ENCODE measurements around the gene GASK1A. TPM values are rescaled to one million over a fixed set of nuclear protein-coding genes. Genes with fewer than 3 reads are reported as not detected.

Gene GASK1A
- polyA plus RNA-seq, 2 of the 4 experiments (the other 2 are of a cell fraction) = not detected

DNA sequence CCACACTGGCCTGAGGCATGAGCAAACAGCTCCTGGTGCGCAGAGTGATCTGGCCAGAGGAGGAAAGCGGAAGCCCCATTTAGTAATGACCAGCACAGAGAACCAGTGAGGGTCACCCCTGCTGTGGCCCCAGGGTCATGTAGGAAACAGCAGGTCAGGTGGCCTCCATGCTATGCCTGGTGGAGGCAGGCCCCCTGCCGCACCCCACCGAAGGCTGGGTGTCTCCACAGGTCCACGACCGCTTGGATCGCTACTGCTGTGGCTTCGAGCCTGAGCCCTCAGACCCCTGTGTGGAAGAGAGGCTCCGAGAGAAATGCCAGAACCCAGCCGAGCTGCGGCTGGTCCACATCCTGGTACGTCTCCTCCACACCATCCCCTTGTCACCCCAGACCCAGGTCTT, 74.2 kb downstream of the GASK1A start:
- ATAC-seq = no peak
- TF ChIP-seq MYC (IDR thresholded peaks at IDR 0.05; ENCODE audit: borderline replicate concordance, low read length) = no peak
- TF ChIP-seq CHD2 (IDR thresholded peaks at IDR 0.05; ENCODE audit: low read length, partially characterized antibody) = no peak
- TF ChIP-seq RCOR1 (IDR thresholded peaks at IDR 0.05; ENCODE audit: low read depth, low read length) = no peak
- TF ChIP-seq ZNF302 (CRISPR knock-in tag; IDR thresholded peaks at IDR 0.05) = no peak
- TF ChIP-seq, protein P1, sequence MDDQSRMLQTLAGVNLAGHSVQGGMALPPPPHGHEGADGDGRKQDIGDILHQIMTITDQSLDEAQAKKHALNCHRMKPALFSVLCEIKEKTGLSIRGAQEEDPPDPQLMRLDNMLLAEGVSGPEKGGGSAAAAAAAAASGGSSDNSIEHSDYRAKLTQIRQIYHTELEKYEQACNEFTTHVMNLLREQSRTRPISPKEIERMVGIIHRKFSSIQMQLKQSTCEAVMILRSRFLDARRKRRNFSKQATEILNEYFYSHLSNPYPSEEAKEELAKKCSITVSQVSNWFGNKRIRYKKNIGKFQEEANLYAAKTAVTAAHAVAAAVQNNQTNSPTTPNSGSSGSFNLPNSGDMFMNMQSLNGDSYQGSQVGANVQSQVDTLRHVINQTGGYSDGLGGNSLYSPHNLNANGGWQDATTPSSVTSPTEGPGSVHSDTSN (IDR thresholded peaks at IDR 0.05) = no peak
- no peak for TF ChIP-seq HOXB5 (CRISPR knock-in tag; IDR thresholded peaks at IDR 0.05)
- TF ChIP-seq EHF (CRISPR knock-in tag; IDR thresholded peaks at IDR 0.05) = no peak
- TF ChIP-seq KDM5A (IDR thresholded peaks at IDR 0.05) = no peak
- TF ChIP-seq CHD4 (IDR thresholded peaks at IDR 0.05; ENCODE audit: borderline replicate concordance) = no peak
- no peak for TF ChIP-seq CBX8 (IDR thresholded peaks at IDR 0.05)
- TF ChIP-seq, protein P2, sequence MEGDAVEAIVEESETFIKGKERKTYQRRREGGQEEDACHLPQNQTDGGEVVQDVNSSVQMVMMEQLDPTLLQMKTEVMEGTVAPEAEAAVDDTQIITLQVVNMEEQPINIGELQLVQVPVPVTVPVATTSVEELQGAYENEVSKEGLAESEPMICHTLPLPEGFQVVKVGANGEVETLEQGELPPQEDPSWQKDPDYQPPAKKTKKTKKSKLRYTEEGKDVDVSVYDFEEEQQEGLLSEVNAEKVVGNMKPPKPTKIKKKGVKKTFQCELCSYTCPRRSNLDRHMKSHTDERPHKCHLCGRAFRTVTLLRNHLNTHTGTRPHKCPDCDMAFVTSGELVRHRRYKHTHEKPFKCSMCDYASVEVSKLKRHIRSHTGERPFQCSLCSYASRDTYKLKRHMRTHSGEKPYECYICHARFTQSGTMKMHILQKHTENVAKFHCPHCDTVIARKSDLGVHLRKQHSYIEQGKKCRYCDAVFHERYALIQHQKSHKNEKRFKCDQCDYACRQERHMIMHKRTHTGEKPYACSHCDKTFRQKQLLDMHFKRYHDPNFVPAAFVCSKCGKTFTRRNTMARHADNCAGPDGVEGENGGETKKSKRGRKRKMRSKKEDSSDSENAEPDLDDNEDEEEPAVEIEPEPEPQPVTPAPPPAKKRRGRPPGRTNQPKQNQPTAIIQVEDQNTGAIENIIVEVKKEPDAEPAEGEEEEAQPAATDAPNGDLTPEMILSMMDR (IDR thresholded peaks at IDR 0.05) = no peak
- Histone ChIP-seq H3K27ac (no peak overlapping the region), H3K4me2 (no peak overlapping the region), H3K4me1 (no peaks in the 10 kb centered on the region), H3K9me3 (no peaks in the 10 kb centered on the region), H3K4me3 (no peak overlapping the region)
- ChIA-PET CTCF (interaction anchor here (1.1 kb wide), 1 partner anchor 91 kb away, joined by 3 read pairs; no protein-coding TSS in a partner anchor), POLR2A (no interaction called here)
- WGBS (ENCODE audit: missing lambda C conversion rate) = 63% methylated on average over 3 of the region's 12 CpGs
- FAIRE-seq = no peak
- no peak for DNase-seq (ENCODE audit: low read depth in 1 of 2, low spot score in 1 of 2)

DNA sequence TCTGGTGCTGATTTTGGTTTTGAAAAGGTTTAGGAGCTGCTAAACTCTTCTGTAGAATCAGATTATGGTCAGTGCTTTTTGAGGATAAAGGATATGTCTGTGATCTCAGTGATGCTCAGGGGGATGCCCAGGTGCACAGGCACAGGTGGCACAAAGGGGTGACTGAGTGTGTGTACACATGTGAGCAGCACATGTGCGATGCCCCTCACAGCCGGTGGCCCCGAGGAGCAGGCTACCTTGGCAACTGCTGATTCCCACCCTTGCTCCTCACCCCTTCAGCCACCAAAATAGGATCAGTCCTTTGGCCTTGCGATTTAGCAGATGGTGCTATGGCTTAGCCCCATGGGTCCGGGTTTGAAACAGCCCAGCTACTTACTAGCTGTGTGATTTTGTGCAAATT, 75.6 kb downstream of the GASK1A start:
- Histone ChIP-seq H3K4me2 (no peak overlapping the region), H3K9me3 (no peaks in the 10 kb centered on the region), H3K4me1 (no peaks in the 10 kb centered on the region), H3K27ac (no peak overlapping the region), H3K4me3 (no peak overlapping the region)
- CTCF ChIA-PET = no interaction called here
- no peak for DNase-seq (ENCODE audit: low read depth in 1 of 2, low spot score in 1 of 2)
- no peak for FAIRE-seq
- WGBS (ENCODE audit: missing lambda C conversion rate) = 20% methylated on average over 4 of the region's 5 CpGs
- TF ChIP-seq RFX5 (IDR thresholded peaks at IDR 0.05) (no peak), CBX8 (IDR thresholded peaks at IDR 0.05) (no peak), CHD4 (IDR thresholded peaks at IDR 0.05; ENCODE audit: borderline replicate concordance) (no peak), SREBF2 (IDR thresholded peaks at IDR 0.05) (no peak), TP53 (CRISPR knock-in tag; IDR thresholded peaks at IDR 0.05) (no peak), FOSL2 (IDR thresholded peaks at IDR 0.05) (no peak), FOSL2 (CRISPR knock-in tag; IDR thresholded peaks at IDR 0.05) (no peak), HOXB13 (CRISPR knock-in tag; IDR thresholded peaks at IDR 0.05; ENCODE audit: low read depth) (no peak)
- TF ChIP-seq, protein P3, sequence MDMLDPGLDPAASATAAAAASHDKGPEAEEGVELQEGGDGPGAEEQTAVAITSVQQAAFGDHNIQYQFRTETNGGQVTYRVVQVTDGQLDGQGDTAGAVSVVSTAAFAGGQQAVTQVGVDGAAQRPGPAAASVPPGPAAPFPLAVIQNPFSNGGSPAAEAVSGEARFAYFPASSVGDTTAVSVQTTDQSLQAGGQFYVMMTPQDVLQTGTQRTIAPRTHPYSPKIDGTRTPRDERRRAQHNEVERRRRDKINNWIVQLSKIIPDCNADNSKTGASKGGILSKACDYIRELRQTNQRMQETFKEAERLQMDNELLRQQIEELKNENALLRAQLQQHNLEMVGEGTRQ (IDR thresholded peaks at IDR 0.05) = no peak
- TF ChIP-seq, protein P4, sequence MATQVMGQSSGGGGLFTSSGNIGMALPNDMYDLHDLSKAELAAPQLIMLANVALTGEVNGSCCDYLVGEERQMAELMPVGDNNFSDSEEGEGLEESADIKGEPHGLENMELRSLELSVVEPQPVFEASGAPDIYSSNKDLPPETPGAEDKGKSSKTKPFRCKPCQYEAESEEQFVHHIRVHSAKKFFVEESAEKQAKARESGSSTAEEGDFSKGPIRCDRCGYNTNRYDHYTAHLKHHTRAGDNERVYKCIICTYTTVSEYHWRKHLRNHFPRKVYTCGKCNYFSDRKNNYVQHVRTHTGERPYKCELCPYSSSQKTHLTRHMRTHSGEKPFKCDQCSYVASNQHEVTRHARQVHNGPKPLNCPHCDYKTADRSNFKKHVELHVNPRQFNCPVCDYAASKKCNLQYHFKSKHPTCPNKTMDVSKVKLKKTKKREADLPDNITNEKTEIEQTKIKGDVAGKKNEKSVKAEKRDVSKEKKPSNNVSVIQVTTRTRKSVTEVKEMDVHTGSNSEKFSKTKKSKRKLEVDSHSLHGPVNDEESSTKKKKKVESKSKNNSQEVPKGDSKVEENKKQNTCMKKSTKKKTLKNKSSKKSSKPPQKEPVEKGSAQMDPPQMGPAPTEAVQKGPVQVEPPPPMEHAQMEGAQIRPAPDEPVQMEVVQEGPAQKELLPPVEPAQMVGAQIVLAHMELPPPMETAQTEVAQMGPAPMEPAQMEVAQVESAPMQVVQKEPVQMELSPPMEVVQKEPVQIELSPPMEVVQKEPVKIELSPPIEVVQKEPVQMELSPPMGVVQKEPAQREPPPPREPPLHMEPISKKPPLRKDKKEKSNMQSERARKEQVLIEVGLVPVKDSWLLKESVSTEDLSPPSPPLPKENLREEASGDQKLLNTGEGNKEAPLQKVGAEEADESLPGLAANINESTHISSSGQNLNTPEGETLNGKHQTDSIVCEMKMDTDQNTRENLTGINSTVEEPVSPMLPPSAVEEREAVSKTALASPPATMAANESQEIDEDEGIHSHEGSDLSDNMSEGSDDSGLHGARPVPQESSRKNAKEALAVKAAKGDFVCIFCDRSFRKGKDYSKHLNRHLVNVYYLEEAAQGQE (IDR thresholded peaks at IDR 0.05) = no peak
- TF ChIP-seq, protein P5, sequence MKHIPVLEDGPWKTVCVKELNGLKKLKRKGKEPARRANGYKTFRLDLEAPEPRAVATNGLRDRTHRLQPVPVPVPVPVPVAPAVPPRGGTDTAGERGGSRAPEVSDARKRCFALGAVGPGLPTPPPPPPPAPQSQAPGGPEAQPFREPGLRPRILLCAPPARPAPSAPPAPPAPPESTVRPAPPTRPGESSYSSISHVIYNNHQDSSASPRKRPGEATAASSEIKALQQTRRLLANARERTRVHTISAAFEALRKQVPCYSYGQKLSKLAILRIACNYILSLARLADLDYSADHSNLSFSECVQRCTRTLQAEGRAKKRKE (CRISPR knock-in tag; IDR thresholded peaks at IDR 0.05; ENCODE audit: low read depth) = no peak
- TF ChIP-seq, protein P6, sequence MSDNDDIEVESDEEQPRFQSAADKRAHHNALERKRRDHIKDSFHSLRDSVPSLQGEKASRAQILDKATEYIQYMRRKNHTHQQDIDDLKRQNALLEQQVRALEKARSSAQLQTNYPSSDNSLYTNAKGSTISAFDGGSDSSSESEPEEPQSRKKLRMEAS (IDR thresholded peaks at IDR 0.05) = no peak
- POLR2A ChIA-PET = no interaction called here
- ATAC-seq = no peak

Measured in A549 (cell line).